B cell (primary cell): ENCODE results near the gene GNPDA2. TPM values are rescaled to one million over a fixed set of nuclear protein-coding genes. Genes with fewer than 3 reads are reported as not detected.

Experiments used
- ATAC-seq: fragments of 200-7000 bp; cut with Tn5 transposase; one replicate; pipeline ENCODE4 v1.10.0; 2021; ENCODE audit warnings: low read depth, mild to moderate bottlenecking, moderate number of reproducible peaks, moderate library complexity
- CTCF ChIA-PET: fragments of 350-600 bp; sonication (Branson Sonifier 250); formaldehyde crosslinking; loops from one replicate; lab custom pipeline; 2021; ENCODE audit warnings: antibody characterized with exemption, inconsistent platforms; lab: Charles Lee
- POLR2A ChIA-PET: fragments of 350-600 bp; sonication (Branson Sonifier 250); formaldehyde crosslinking; loops from one replicate; lab custom pipeline; 2021; ENCODE audit warnings: antibody characterized with exemption; lab: Charles Lee
- DNase-seq: peaks from one replicate; pipeline ENCODE4 v3.0.0; 2013
- H2AFZ ChIP-seq: 2 replicates; pipeline ENCODE4 v1.6.1; 2012; ENCODE audit warnings: mild to moderate bottlenecking, low read depth, low read length; ENCODE audit not compliant: insufficient read depth, poor library complexity, severe bottlenecking
- H3K27ac ChIP-seq, 2 donors: 1 replicate in 1 of 2; 2 replicates in 1 of 2; pipeline ENCODE4 v1.5.1; 2012 to 2013; ENCODE audit warnings: low read length in 2 of 2, mild to moderate bottlenecking in 2 of 2, moderate library complexity in 1 of 2
- H3K27me3 ChIP-seq, 4 experiments: fragments of 200-600 bp in 1 of 4; sonication (generic) in 1 of 4; replicated peaks in 1 of 4; 1 replicate in 2 of 4; 2 replicates in 2 of 4; pipeline versions ENCODE4 v1.6.1 to v1.7.0; 2013 to 2016; ENCODE audit warnings: low read length in 3 of 4, mild to moderate bottlenecking in 2 of 4, mixed read lengths in 1 of 4, moderate library complexity in 1 of 4; ENCODE audit not compliant: insufficient read depth in 4 of 4, control insufficient read depth in 3 of 4; ENCODE audit errors: control extremely low read depth in 1 of 4
- H3K36me3 ChIP-seq, 2 experiments: replicated peaks in 1 of 2; 1 replicate in 1 of 2; 2 replicates in 1 of 2; pipeline versions ENCODE4 v1.6.1 to v1.7.1; 2013; ENCODE audit warnings: low read length in 1 of 2; ENCODE audit not compliant: insufficient read depth in 2 of 2, control insufficient read depth in 1 of 2; ENCODE audit errors: control extremely low read depth in 1 of 2, extremely low read depth in 1 of 2
- H3K4me1 ChIP-seq, 2 donors: fragments of 200-600 bp in 1 of 2; sonication (generic) in 1 of 2; 1 replicate in 1 of 2; 2 replicates in 1 of 2; pipeline versions ENCODE4 v1.5.1 to v1.6.1; 2013 to 2017; ENCODE audit warnings: low read length in 2 of 2; ENCODE audit not compliant: control insufficient read depth in 2 of 2, insufficient read depth in 2 of 2
- H3K4me2 ChIP-seq: replicated peaks from 2 replicates; pipeline ENCODE3; 2012; ENCODE audit warnings: mild to moderate bottlenecking, low read depth, low read length; ENCODE audit not compliant: poor library complexity, severe bottlenecking
- H3K4me3 ChIP-seq, 5 experiments: fragments of 200-600 bp in 1 of 5; sonication (generic) in 1 of 5; 1 replicate in 3 of 5; 2 replicates in 2 of 5; pipeline versions ENCODE4 v1.5.1 to v1.7.0; 2011 to 2016; ENCODE audit warnings: low read length in 4 of 5, mild to moderate bottlenecking in 4 of 5, low read depth in 2 of 5, control low read depth in 1 of 5, moderate library complexity in 1 of 5; ENCODE audit not compliant: insufficient read depth in 1 of 5; ENCODE audit errors: control extremely low read depth in 1 of 5, extremely low read depth in 1 of 5
- H3K79me2 ChIP-seq: fragments of 200-600 bp; sonication (generic); one replicate; pipeline ENCODE4 v1.6.0; 2016; ENCODE audit warnings: low read length; ENCODE audit not compliant: control insufficient read depth, insufficient read depth
- H3K9ac ChIP-seq: fragments of 200-600 bp; sonication (generic); 2 replicates; pipeline ENCODE4 v1.6.1; 2017; ENCODE audit warnings: mild to moderate bottlenecking, low read length, moderate library complexity
- H3K9me3 ChIP-seq, 3 donors: one replicate each; pipeline versions ENCODE4 v1.6.1 to v1.7.1; 2013; ENCODE audit warnings: low read length in 2 of 3; ENCODE audit not compliant: control insufficient read depth in 2 of 3, insufficient read depth in 1 of 3; ENCODE audit errors: control extremely low read depth in 1 of 3
- H4K20me1 ChIP-seq: 2 replicates; pipeline ENCODE4 v1.6.0; 2012; ENCODE audit warnings: mild to moderate bottlenecking, low read length; ENCODE audit not compliant: insufficient read depth, control insufficient read depth, poor library complexity, severe bottlenecking
- H3K27ac Mint-ChIP-seq: one replicate; pipeline ENCODE4 v1.8.0; 2021; ENCODE audit warnings: mixed read lengths
- H3K27me3 Mint-ChIP-seq: one replicate; pipeline ENCODE4 v1.8.0; 2021; ENCODE audit warnings: mixed read lengths
- H3K4me1 Mint-ChIP-seq: one replicate; pipeline ENCODE4 v1.8.0; 2021; ENCODE audit warnings: mixed read lengths
- H3K4me3 Mint-ChIP-seq: one replicate; pipeline ENCODE4 v1.8.0; 2021; ENCODE audit warnings: mixed read lengths
- H3K9me3 Mint-ChIP-seq: one replicate; pipeline ENCODE4 v1.8.0; 2022; ENCODE audit warnings: mixed read lengths; ENCODE audit not compliant: insufficient read depth
- EZH2 ChIP-seq: IDR thresholded peaks from 2 replicates; pipeline ENCODE4 v1.6.1; 2012; ENCODE audit warnings: borderline replicate concordance, low read depth, mild to moderate bottlenecking, moderate library complexity, low read length; ENCODE audit not compliant: insufficient read depth, poor library complexity, severe bottlenecking
- WGBS: methylation state at CpG from one replicate; pipeline ENCODE4 v1.1.5; 2013; ENCODE audit warnings: missing lambda C conversion rate; ENCODE audit not compliant: insufficient coverage; 5-methylcytosine and 5-hydroxymethylcytosine counted together
- intact Hi-C: fragments of 100-400 bp; cut with micrococcal nuclease; formaldehyde crosslinking; loops from one replicate; pipeline ENCODE4 v1.10.0; 2022
- polyA plus RNA-seq: library from polyadenylated mRNA; depleted of rRNA; stranded (reverse); fragments of >200 nt; gene quantifications from 2 replicates; pipeline ENCODE4 v1.2.3, GENCODE V29; 2012
- total RNA-seq, 2 donors: library from RNA; stranded (reverse); fragments of 120-200 nt in 1 of 2; gene quantifications; 1 replicate in 1 of 2; 2 replicates in 1 of 2; pipeline versions ENCODE4 v1.2.3 to v1.2.4, GENCODE V29; 2013 to 2022
- TF ChIP-seq, protein P1 (sequence below): fragments of 200-600 bp; IDR thresholded peaks from one replicate; pipeline ENCODE4 v1.8.0; 2022; ENCODE audit warnings: antibody characterized with exemption, mild to moderate bottlenecking

GNPDA2 gene
- total and polyA plus RNA-seq, 2 donors (not counting 1 experiment from before 2014, with no cell fraction given) = 8.1 to 15.5 TPM

DNA sequence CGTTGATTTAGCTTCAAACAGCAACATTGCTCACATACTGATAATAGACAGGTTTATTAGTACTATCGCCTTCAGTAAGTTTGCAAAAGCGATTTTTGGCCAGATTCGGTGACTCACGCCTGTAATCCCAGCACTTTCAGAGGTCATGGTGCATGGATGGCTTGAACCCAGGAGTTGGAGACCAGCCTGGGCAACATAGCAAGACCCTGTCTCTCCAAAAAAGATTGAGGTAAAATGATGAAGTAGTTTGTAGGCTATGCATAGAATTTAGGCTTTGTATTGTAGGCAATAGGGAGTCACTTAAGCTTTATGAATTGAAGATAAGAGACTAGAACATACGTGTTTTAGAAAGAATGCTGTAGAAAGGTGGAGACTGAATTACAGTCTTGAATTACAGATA lies 1.1 kb upstream of the GNPDA2 start:
- H3K9ac ChIP-seq = no peak overlapping the region
- peaks cover 17 to 20% of the 10 kb centered on the region in 2 donors for H3K4me1 ChIP-seq
- no peaks in the 10 kb centered on the region for H3K36me3 ChIP-seq
- no peak overlapping the region for H3K27ac ChIP-seq
- H3K4me3 Mint-ChIP-seq = peak overlapping the region; percentile 93
- ChIA-PET POLR2A (no interaction called here), CTCF (interaction anchor here (0.9 to 1.8 kb wide), 3 partner anchors 11 to 50 kb away, joined by 3 to 4 read pairs (median 4); partner anchors contain the start of gene GUF1)
- no peak overlapping the region for H3K27ac Mint-ChIP-seq
- ATAC-seq (no peak), DNase-seq (peak; percentile 8)
- TF ChIP-seq EZH2 = no peak
- TF ChIP-seq, protein P1, sequence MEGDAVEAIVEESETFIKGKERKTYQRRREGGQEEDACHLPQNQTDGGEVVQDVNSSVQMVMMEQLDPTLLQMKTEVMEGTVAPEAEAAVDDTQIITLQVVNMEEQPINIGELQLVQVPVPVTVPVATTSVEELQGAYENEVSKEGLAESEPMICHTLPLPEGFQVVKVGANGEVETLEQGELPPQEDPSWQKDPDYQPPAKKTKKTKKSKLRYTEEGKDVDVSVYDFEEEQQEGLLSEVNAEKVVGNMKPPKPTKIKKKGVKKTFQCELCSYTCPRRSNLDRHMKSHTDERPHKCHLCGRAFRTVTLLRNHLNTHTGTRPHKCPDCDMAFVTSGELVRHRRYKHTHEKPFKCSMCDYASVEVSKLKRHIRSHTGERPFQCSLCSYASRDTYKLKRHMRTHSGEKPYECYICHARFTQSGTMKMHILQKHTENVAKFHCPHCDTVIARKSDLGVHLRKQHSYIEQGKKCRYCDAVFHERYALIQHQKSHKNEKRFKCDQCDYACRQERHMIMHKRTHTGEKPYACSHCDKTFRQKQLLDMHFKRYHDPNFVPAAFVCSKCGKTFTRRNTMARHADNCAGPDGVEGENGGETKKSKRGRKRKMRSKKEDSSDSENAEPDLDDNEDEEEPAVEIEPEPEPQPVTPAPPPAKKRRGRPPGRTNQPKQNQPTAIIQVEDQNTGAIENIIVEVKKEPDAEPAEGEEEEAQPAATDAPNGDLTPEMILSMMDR = no peak
- H3K79me2 ChIP-seq = peaks cover 49% of the 10 kb centered on the region
- peak overlapping the region; percentile 83 for H3K4me2 ChIP-seq
- peaks cover 34% of the 10 kb centered on the region for H3K4me1 Mint-ChIP-seq
- peaks cover 0 to 1% (median 0%) of the 10 kb centered on the region in 3 donors for H3K9me3 ChIP-seq
- H3K4me3 ChIP-seq = peak overlapping the region in 1 of 5 experiments; percentile 69
- H3K27me3 ChIP-seq = no peaks in the 10 kb centered on the region
- intact Hi-C loops = loop anchor here (5.0 kb wide), 1 partner anchor 35 kb away; no protein-coding TSS in a partner anchor
- peak overlapping the region; percentile 86 for H2AFZ ChIP-seq
- H3K27me3 Mint-ChIP-seq = peaks cover 6% of the 10 kb centered on the region
- no peaks in the 10 kb centered on the region for H3K9me3 Mint-ChIP-seq
- peaks cover 10% of the 10 kb centered on the region for H4K20me1 ChIP-seq
- 98% methylated on average over 5 of the region's 6 CpGs for WGBS

DNA sequence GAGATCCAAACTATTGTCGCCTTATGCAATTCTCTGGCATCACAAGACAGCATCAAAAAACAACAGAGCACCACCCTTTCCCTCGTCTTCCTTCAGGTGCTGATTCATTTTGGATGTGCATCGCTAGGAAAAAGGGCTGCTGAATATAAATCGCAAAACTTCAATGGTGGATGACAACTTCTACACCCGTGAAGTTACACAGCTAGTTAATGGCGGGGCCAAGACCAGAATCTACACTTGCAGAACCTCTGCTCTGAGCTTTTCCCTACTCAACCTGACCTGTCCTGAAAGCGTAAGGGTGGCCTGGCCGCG lies 674 bp downstream of the GNPDA2 start:
- ChIA-PET POLR2A (interaction anchor here (2.8 kb wide), 1 partner anchor 47 kb away, joined by 11 read pairs; the partner anchor contains the start of gene GUF1), CTCF (interaction anchor here (0.6 to 1.8 kb wide), 4 partner anchors 16 to 94 kb away, joined by 3 to 7 read pairs (median 5); partner anchors contain the start of gene GUF1)
- Histone ChIP-seq H3K27ac (peak overlapping the region in 1 of 2 donors; percentile 80), H4K20me1 (peaks cover 10% of the 10 kb centered on the region), H3K4me2 (peak overlapping the region; percentile 83), H3K9me3 (no peaks in the 10 kb centered on the region), H3K79me2 (peaks cover 51% of the 10 kb centered on the region), H3K36me3 (no peaks in the 10 kb centered on the region), H3K4me3 (peak overlapping the region; percentile 45 to 87 (median 79)), H2AFZ (peak overlapping the region; percentile 86), H3K4me1 (peaks cover 17 to 20% of the 10 kb centered on the region in 2 donors), H3K9ac (peak overlapping the region; percentile 91), H3K27me3 (no peaks in the 10 kb centered on the region)
- intact Hi-C loops = loop anchor here (1.0 to 5.0 kb wide), 2 partner anchors 33 to 47 kb away; partner anchors contain the start of gene GUF1
- ATAC-seq (no peak), DNase-seq (no peak)
- H3K4me3 Mint-ChIP-seq = peak overlapping the region; percentile 93
- peak overlapping the region; percentile 89 for H3K27ac Mint-ChIP-seq
- no peaks in the 10 kb centered on the region for H3K27me3 Mint-ChIP-seq
- H3K4me1 Mint-ChIP-seq = peaks cover 38% of the 10 kb centered on the region
- WGBS = 6% methylated on average over 8 of the region's 9 CpGs
- no peaks in the 10 kb centered on the region for H3K9me3 Mint-ChIP-seq
- TF ChIP-seq, protein P1 = no peak
- TF ChIP-seq EZH2 = no peak
